IMR-90 (cell line): ENCODE results near the gene ZNF12. TPM values are rescaled to one million over a fixed set of nuclear protein-coding genes. Genes with fewer than 3 reads are reported as not detected.
"Not testable (repeated sequence)": the region's sequence is repeated elsewhere in the genome, so short reads cannot be mapped to it uniquely, and the experiment has no call there.

Experiments
- ATAC-seq: fragments of 200-7000 bp; cut with Tn5 transposase; 2 replicates; pipeline ENCODE4 v1.9.1; 2020; ENCODE audit warnings: low read depth, mild to moderate bottlenecking, moderate library complexity
- BruUV-seq: library from RNA; stranded (reverse); fragments of 400-500 nt; replicated peaks from 2 replicates; lab custom pipeline; 2021; lab: Mats Ljungman, UMichigan
- CTCF ChIA-PET: fragments of 300-600 bp; formaldehyde crosslinking; extraction: SDS; loops from one replicate; lab custom pipeline; 2021; ENCODE audit warnings: antibody characterized with exemption; lab: Yijun Ruan, JAX
- POLR2A ChIA-PET: fragments of 300-600 bp; sonication (Branson Sonifier 250); formaldehyde crosslinking; loops from one replicate; lab custom pipeline; 2022; ENCODE audit warnings: antibody characterized with exemption; ENCODE audit not compliant: unreplicated experiment; lab: Charles Lee
- DNase-seq: peaks from one replicate; pipeline ENCODE4 v3.0.0; 2013
- H2AFZ ChIP-seq: replicated peaks from 2 replicates; pipeline ENCODE3; 2013; ENCODE audit warnings: low read length, mild to moderate bottlenecking; ENCODE audit not compliant: poor library complexity
- H2AK5ac ChIP-seq: 2 replicates; pipeline ENCODE4 v1.6.1; 2013; ENCODE audit warnings: low read depth, low read length, inconsistent platforms
- H2AK9ac ChIP-seq: replicated peaks from 2 replicates; pipeline ENCODE3; 2013; ENCODE audit warnings: mild to moderate bottlenecking, low read depth, low read length, moderate library complexity; ENCODE audit not compliant: poor library complexity
- H2BK120ac ChIP-seq: 2 replicates; pipeline ENCODE4 v1.6.1; 2013; ENCODE audit warnings: low read depth, low read length, inconsistent platforms
- H2BK15ac ChIP-seq: 3 replicates; pipeline ENCODE4 v1.6.1; 2013; ENCODE audit warnings: low read depth, low read length, inconsistent platforms
- H2BK20ac ChIP-seq: 2 replicates; pipeline ENCODE4 v1.6.1; 2013; ENCODE audit warnings: low read depth, mild to moderate bottlenecking, inconsistent platforms, low read length, moderate library complexity
- H2BK5ac ChIP-seq: 2 replicates; pipeline ENCODE4 v1.6.1; 2013; ENCODE audit warnings: mild to moderate bottlenecking, low read depth, low read length, inconsistent platforms; ENCODE audit not compliant: poor library complexity, severe bottlenecking
- H3K14ac ChIP-seq: replicated peaks from 2 replicates; pipeline ENCODE4 v1.6.1; 2013; ENCODE audit warnings: low read depth, low read length, inconsistent platforms
- H3K18ac ChIP-seq: 2 replicates; pipeline ENCODE4 v1.6.1; 2013; ENCODE audit warnings: low read depth, low read length, control low read depth
- H3K23ac ChIP-seq: 2 replicates; pipeline ENCODE4 v1.6.1; 2013; ENCODE audit warnings: low read depth, low read length, inconsistent platforms
- H3K27ac ChIP-seq: 2 replicates; pipeline ENCODE4 v1.5.1; 2013; ENCODE audit warnings: mild to moderate bottlenecking, control low read depth, low read length; ENCODE audit not compliant: insufficient read depth
- H3K27me3 ChIP-seq: 2 replicates; pipeline ENCODE4 v1.6.1; 2013; ENCODE audit warnings: low read length; ENCODE audit not compliant: control insufficient read depth, insufficient read depth
- H3K36me3 ChIP-seq: 2 replicates; pipeline ENCODE4 v1.6.1; 2013; ENCODE audit warnings: low read length, mixed read lengths; ENCODE audit not compliant: control insufficient read depth, insufficient read depth
- H3K4ac ChIP-seq: 2 replicates; pipeline ENCODE4 v1.6.1; 2013; ENCODE audit warnings: low read depth, low read length, inconsistent platforms
- H3K4me1 ChIP-seq: 2 replicates; pipeline ENCODE4 v1.6.1; 2013; ENCODE audit warnings: low read length, mixed read lengths; ENCODE audit not compliant: control insufficient read depth, insufficient read depth
- H3K4me2 ChIP-seq: 2 replicates; pipeline ENCODE4 v1.6.1; 2013; ENCODE audit warnings: low read depth, mild to moderate bottlenecking, control low read depth, low read length, moderate library complexity
- H3K4me3 ChIP-seq: 2 replicates; pipeline ENCODE4 v1.5.1; 2013; ENCODE audit warnings: low read depth, mild to moderate bottlenecking, control low read depth, low read length, moderate library complexity; ENCODE audit not compliant: insufficient read depth
- H3K56ac ChIP-seq: 2 replicates; pipeline ENCODE4 v1.6.1; 2013; ENCODE audit warnings: low read length, inconsistent platforms; ENCODE audit not compliant: insufficient read depth; ENCODE audit errors: extremely low read depth
- H3K79me1 ChIP-seq, 2 experiments: 2 replicates each; pipeline ENCODE4 v1.6.1; 2013; ENCODE audit warnings: low read length in 2 of 2, inconsistent platforms in 1 of 2, low read depth in 1 of 2
- H3K9ac ChIP-seq: 2 replicates; pipeline ENCODE4 v1.6.1; 2013; ENCODE audit warnings: low read depth, low read length, control low read depth
- H3K9me1 ChIP-seq: 2 replicates; pipeline ENCODE4 v1.6.1; 2013; ENCODE audit warnings: low read length, inconsistent platforms; ENCODE audit not compliant: insufficient read depth
- H3K9me3 ChIP-seq: 2 replicates; pipeline ENCODE4 v1.6.1; 2013; ENCODE audit warnings: low read length; ENCODE audit not compliant: control insufficient read depth, insufficient read depth
- H4K20me1 ChIP-seq: 2 replicates; pipeline ENCODE4 v1.6.1; 2013; ENCODE audit warnings: low read length, inconsistent platforms; ENCODE audit not compliant: insufficient read depth
- H4K5ac ChIP-seq: 2 replicates; pipeline ENCODE4 v1.6.1; 2013; ENCODE audit warnings: mild to moderate bottlenecking, low read depth, low read length, control low read depth
- H4K8ac ChIP-seq, 2 experiments: 2 replicates each; pipeline ENCODE4 v1.6.1; 2013; ENCODE audit warnings: low read depth in 2 of 2, low read length in 2 of 2, control low read depth in 1 of 2, inconsistent platforms in 1 of 2
- H4K91ac ChIP-seq: 2 replicates; pipeline ENCODE4 v1.6.1; 2013; ENCODE audit warnings: low read depth, low read length, inconsistent platforms; ENCODE audit not compliant: insufficient read depth
- WGBS, 2 experiments: methylation state at CpG; one replicate each; pipeline versions ENCODE4 v1.1.5 to v1.1.7; 2013; ENCODE audit warnings: missing lambda C conversion rate in 2 of 2; ENCODE audit not compliant: insufficient read length in 1 of 2; ENCODE audit errors: extremely low coverage in 2 of 2; 5-methylcytosine and 5-hydroxymethylcytosine counted together
- dilution Hi-C: fragments of 300-500 bp; cut with HindIII; formaldehyde crosslinking; loops from one replicate; pipeline ENCODE4 v1.14.3; 2018; ENCODE audit warnings: low sequenced_read_pairs; ENCODE audit not compliant: unreplicated experiment
- in situ Hi-C: fragments of 300-500 bp; cut with MboI; formaldehyde crosslinking; loops from 3 replicates; pipeline ENCODE4 v1.14.3; 2019; ENCODE audit warnings: low sequenced_read_pairs, inconsistent platforms, mixed read lengths
- intact Hi-C: fragments of 100-400 bp; cut with micrococcal nuclease; formaldehyde crosslinking; loops from 2 replicates; pipeline ENCODE4 v1.10.0; 2022
- polyA plus RNA-seq, 3 experiments: library from polyadenylated mRNA; depleted of rRNA; stranded (reverse); fragments of >200 nt; gene quantifications; 2 replicates each; pipeline ENCODE4 v1.2.3, GENCODE V29; 2012; ENCODE audit warnings: low replicate concordance in 1 of 3
- total RNA-seq: library from RNA; depleted of rRNA; stranded (reverse); fragments of >200 nt; gene quantifications from 2 replicates; pipeline ENCODE4 v1.2.3, GENCODE V29; 2012

The ZNF12 gene
- total and polyA plus RNA-seq, 2 of the 4 experiments (the other 2 are of a cell fraction), result 8.2 to 20.8 TPM

- H2BK15ac ChIP-seq, ATAC-seq, in situ Hi-C loops, H2BK120ac ChIP-seq, H3K56ac ChIP-seq, H3K27ac ChIP-seq, H3K4me2 ChIP-seq, DNase-seq, H2BK20ac ChIP-seq, H4K20me1 ChIP-seq, H3K9ac ChIP-seq, intact Hi-C loops, H4K8ac ChIP-seq, H2AFZ ChIP-seq, dilution Hi-C loops, H3K9me1 ChIP-seq, H2BK5ac ChIP-seq, H3K4ac ChIP-seq, H4K5ac ChIP-seq, BruUV-seq, H2AK9ac ChIP-seq, H3K4me1 ChIP-seq, H4K91ac ChIP-seq, H3K27me3 ChIP-seq, H3K18ac ChIP-seq, H2AK5ac ChIP-seq, H3K79me1 ChIP-seq, H3K36me3 ChIP-seq, H3K23ac ChIP-seq, H3K14ac ChIP-seq, H3K4me3 ChIP-seq, CTCF ChIA-PET, H3K9me3 ChIP-seq: not testable (repeated sequence)
- WGBS, 2 experiments, result no CpG with 5 or more reads among the region's 9 CpGs
- POLR2A ChIA-PET, result interaction anchor here (0.6 kb wide), 1 partner anchor 73 kb away, joined by 10 read pairs; no protein-coding TSS in a partner anchor
Observed at GRCh38 chr7:6715898-6716297, 9.2 kb upstream of the ZNF12 start.
